ENCODE data around the gene TTLL13.

TTLL13 gene

GRCh38 chr15:90217671-90218394 is 31.5 kb upstream of the TTLL13 start:
- no peak for DNase-seq (ENCODE audit: low read depth)

GRCh38 chr15:90219421-90220141 is 29.8 kb upstream of the TTLL13 start:
- DNase-seq (ENCODE audit: low read depth): peak; percentile 33

- no peak for DNase-seq (ENCODE audit: low read depth)
These were observed 28.0 kb upstream of the TTLL13 start for GRCh38 chr15:90221246-90221900.

- no peak for DNase-seq (ENCODE audit: low read depth)
These were observed 26.8 kb upstream of the TTLL13 start for GRCh38 chr15:90222547-90222946.

GRCh38 chr15:90223441-90224165 is 25.8 kb upstream of the TTLL13 start:
- no peak for DNase-seq (ENCODE audit: low read depth)

- no peak for DNase-seq (ENCODE audit: low read depth)
These were observed 24.3 kb upstream of the TTLL13 start for GRCh38 chr15:90225047-90225446.

GRCh38 chr15:90225504-90226234 is 23.7 kb upstream of the TTLL13 start:
- no peak for DNase-seq (ENCODE audit: low read depth)

- DNase-seq (ENCODE audit: low read depth): no peak
These were observed 22.0 kb upstream of the TTLL13 start for GRCh38 chr15:90227336-90227735.

- DNase-seq (ENCODE audit: low read depth): no peak
These were observed 21.3 kb upstream of the TTLL13 start for GRCh38 chr15:90227816-90228772.

GRCh38 chr15:90228960-90229359 is 20.4 kb upstream of the TTLL13 start:
- no peak for DNase-seq (ENCODE audit: low read depth)

- no peak for DNase-seq (ENCODE audit: low read depth)
These were observed 19.3 kb upstream of the TTLL13 start for GRCh38 chr15:90230071-90230494.

GRCh38 chr15:90230610-90231009 is 18.7 kb upstream of the TTLL13 start:
- DNase-seq (ENCODE audit: low read depth): no peak

- peak; percentile 63 for DNase-seq (ENCODE audit: low read depth)
These were observed 18.0 kb upstream of the TTLL13 start for GRCh38 chr15:90231028-90232017.

- peak; percentile 13 for DNase-seq (ENCODE audit: low read depth)
These were observed 17.2 kb upstream of the TTLL13 start for GRCh38 chr15:90232196-90232595.

GRCh38 chr15:90232941-90233386 is 16.4 kb upstream of the TTLL13 start:
- DNase-seq (ENCODE audit: low read depth): no peak

- peak; percentile 97 for DNase-seq (ENCODE audit: low read depth)
These were observed 15.8 kb upstream of the TTLL13 start, which contains the start of gene CIB1 for GRCh38 chr15:90233387-90234095. Gene CIB1 (minus strand): TSS chr15:90233941. CDS start chr15:90233885, 56 bp downstream.

GRCh38 chr15:90234096-90234988 is 15.0 kb upstream of the TTLL13 start, which contains the start of gene GDPGP1:
Gene GDPGP1 (plus strand): TSS chr15:90234209. CDS start chr15:90240909, 6,700 bp downstream.
- no peak for DNase-seq (ENCODE audit: low read depth)
